ENCODE data around the gene SASH3.

The SASH3 gene

DNA sequence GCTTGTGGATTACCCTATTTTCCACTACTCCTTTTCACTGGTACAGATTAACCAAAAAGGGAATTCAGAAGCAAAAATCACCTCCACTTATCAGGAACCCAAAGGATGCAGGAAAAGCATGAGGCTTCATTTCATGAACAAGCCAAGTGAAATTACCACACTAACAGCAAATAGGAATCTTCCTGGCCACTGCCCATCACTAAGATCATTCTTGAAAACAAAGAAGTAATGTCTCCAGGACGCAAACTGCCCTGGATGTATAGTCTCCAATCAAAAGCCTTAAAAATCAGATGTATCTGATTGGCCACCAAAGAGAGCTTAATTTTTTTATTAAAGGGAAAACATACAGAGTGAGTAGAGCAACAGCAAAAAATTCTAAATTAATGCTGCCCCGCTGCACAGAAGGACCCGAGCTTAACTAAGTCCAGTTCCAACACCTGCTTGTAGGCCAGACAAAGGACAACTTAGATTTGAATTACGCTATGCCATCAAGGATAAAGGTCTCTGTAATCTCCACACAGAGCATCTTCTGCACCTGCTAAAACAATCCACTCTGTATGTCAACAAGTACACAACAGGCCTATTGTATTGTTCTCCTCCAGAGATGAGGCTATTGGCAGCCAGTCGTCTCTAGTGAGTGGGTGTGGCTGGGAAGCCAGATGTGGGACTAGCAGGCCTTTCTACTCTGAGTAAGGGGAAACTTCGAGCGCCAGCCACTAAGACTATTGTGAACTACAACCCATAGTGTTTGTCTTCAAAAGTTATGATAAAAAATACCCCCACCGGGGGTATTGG, 51.5 kb downstream of the SASH3 start:
- H3K79me2 ChIP-seq (ENCODE audit: low read length): no peaks in the 10 kb centered on the region

DNA sequence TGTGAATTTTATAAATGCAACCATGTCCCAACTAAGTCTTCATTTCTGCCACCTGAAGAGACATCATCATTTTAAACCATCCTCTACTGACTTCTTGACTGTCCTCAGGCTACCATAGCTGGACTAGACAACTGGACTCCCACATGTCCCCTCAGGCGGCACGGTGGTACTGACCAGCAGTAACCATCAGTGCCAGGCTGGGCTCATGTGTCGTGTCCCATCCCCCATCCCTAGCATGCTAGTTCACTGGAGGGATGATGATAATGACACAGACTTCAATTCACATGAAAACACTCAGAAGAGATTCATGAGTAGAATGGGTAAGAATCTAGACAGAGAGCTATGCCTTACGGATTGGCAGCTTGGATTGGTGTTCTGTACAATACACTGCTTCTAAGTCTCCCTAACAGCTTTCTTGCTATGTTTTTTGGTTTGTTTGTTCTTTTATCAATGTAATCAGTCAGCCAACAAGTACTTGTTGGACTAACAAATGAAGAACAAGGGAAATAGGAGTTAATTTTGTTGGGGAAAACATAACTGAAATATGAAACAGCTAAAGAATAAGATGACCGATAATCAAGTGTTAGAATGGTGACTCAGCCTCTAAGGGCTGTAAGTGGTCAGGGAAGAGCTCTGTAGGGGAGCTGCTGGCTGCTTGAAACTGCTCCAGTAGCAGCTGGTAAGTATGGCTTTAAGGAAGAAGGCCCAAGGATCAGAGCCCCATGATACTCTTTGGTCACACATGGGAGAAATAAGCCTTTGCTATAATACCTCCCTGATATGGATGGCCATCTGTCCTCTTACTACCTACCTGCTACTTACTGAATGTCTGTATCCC, 53.6 kb downstream of the SASH3 start:
- Histone ChIP-seq H3K4me3 (ENCODE audit: low read length) (no peak overlapping the region), H4K20me1 (ENCODE audit: insufficient read depth, low read length) (no peaks in the 10 kb centered on the region), H3K9me3 (ENCODE audit: insufficient read depth, low read length) (no peaks in the 10 kb centered on the region), H3K9ac (ENCODE audit: low read length) (no peak overlapping the region), H3K4me1 (ENCODE audit: low read length) (no peaks in the 10 kb centered on the region), H3K79me2 (ENCODE audit: low read length) (no peaks in the 10 kb centered on the region), H3K27ac (ENCODE audit: low read length) (no peak overlapping the region), H3K4me2 (ENCODE audit: low read length) (no peak overlapping the region), H3K36me3 (replicated peaks; ENCODE audit: low read depth, low read length) (no peaks in the 10 kb centered on the region), H3K27me3 (ENCODE audit: low read depth, low read length) (no peaks in the 10 kb centered on the region), H2AFZ (ENCODE audit: low read depth, low read length) (no peak overlapping the region)
- no peak for TF ChIP-seq EZH2phosphoT487 (IDR thresholded peaks at IDR 0.05; ENCODE audit: low read depth)
- TF ChIP-seq CTCF (IDR thresholded peaks at IDR 0.05; ENCODE audit: low read depth, low read length): no peak

More for the DNA sequence above, 51.5 kb downstream of the SASH3 start:
- H2AFZ ChIP-seq (ENCODE audit: low read depth, low read length): no peak overlapping the region
- H3K4me3 ChIP-seq (ENCODE audit: low read length): no peak overlapping the region
- no peak for TF ChIP-seq CTCF (IDR thresholded peaks at IDR 0.05; ENCODE audit: low read depth, low read length)
- no peak for TF ChIP-seq EZH2phosphoT487 (IDR thresholded peaks at IDR 0.05; ENCODE audit: low read depth)
- H3K9ac ChIP-seq (ENCODE audit: low read length): no peak overlapping the region
- H4K20me1 ChIP-seq (ENCODE audit: insufficient read depth, low read length): no peaks in the 10 kb centered on the region
- no peaks in the 10 kb centered on the region for H3K9me3 ChIP-seq (ENCODE audit: insufficient read depth, low read length)
- H3K27me3 ChIP-seq (ENCODE audit: low read depth, low read length): no peaks in the 10 kb centered on the region
- no peaks in the 10 kb centered on the region for H3K36me3 ChIP-seq (replicated peaks; ENCODE audit: low read depth, low read length)
- peaks cover 2% of the 10 kb centered on the region for H3K4me1 ChIP-seq (ENCODE audit: low read length)
- H3K27ac ChIP-seq (ENCODE audit: low read length): no peak overlapping the region
- no peak overlapping the region for H3K4me2 ChIP-seq (ENCODE audit: low read length)

DNA sequence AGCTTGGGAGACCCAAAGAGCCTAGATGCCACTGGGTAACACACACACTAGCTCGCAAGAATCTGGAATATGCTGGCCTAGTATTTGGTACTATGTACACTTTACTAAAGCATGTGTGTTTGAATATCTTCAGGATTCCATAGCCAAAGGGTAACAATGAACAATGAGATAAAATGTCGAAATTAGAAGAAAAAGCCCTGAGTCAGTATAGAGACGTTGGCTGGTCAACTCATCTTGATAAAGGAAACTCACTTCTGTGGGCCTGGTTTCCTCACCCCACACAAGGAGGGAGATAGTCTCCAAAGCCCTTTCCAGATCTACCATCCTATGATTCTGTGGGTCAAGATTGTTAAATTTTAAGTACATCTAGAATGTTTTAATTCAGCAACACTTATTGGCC, 57.1 kb downstream of the SASH3 start:
- no peak overlapping the region for H2AFZ ChIP-seq (ENCODE audit: low read depth, low read length)
- H3K4me3 ChIP-seq (ENCODE audit: low read length): no peak overlapping the region
- no peaks in the 10 kb centered on the region for H4K20me1 ChIP-seq (ENCODE audit: insufficient read depth, low read length)
- H3K9me3 ChIP-seq (ENCODE audit: insufficient read depth, low read length): no peaks in the 10 kb centered on the region
- no peak overlapping the region for H3K4me2 ChIP-seq (ENCODE audit: low read length)
- TF ChIP-seq EZH2phosphoT487 (IDR thresholded peaks at IDR 0.05; ENCODE audit: low read depth): no peak
- no peak for TF ChIP-seq CTCF (IDR thresholded peaks at IDR 0.05; ENCODE audit: low read depth, low read length)
- H3K27ac ChIP-seq (ENCODE audit: low read length): no peak overlapping the region
- H3K27me3 ChIP-seq (ENCODE audit: low read depth, low read length): no peaks in the 10 kb centered on the region
- no peak overlapping the region for H3K9ac ChIP-seq (ENCODE audit: low read length)
- no peaks in the 10 kb centered on the region for H3K36me3 ChIP-seq (replicated peaks; ENCODE audit: low read depth, low read length)
- no peaks in the 10 kb centered on the region for H3K4me1 ChIP-seq (ENCODE audit: low read length)
- H3K79me2 ChIP-seq (ENCODE audit: low read length): no peaks in the 10 kb centered on the region

- Histone ChIP-seq H3K27me3 (ENCODE audit: low read depth, low read length) (0 out of 2 replicates have a peak, but pooled peaks cover 4% of the 10 kb centered on the region), H3K4me3 (ENCODE audit: low read length) (no peak overlapping the region), H3K9me3 (ENCODE audit: insufficient read depth, low read length) (no peaks in the 10 kb centered on the region), H3K4me1 (ENCODE audit: low read length) (peaks cover 10% of the 10 kb centered on the region), H3K36me3 (replicated peaks; ENCODE audit: low read depth, low read length) (no peaks in the 10 kb centered on the region), H3K9ac (ENCODE audit: low read length) (no peak overlapping the region), H3K27ac (ENCODE audit: low read length) (no peak overlapping the region), H3K4me2 (ENCODE audit: low read length) (no peak overlapping the region), H3K79me2 (ENCODE audit: low read length) (peaks cover 7% of the 10 kb centered on the region; the same call in 1 of the 2 replicates), H4K20me1 (ENCODE audit: insufficient read depth, low read length) (no peaks in the 10 kb centered on the region), H2AFZ (ENCODE audit: low read depth, low read length) (no peak overlapping the region)
- TF ChIP-seq EZH2phosphoT487 (IDR thresholded peaks at IDR 0.05; ENCODE audit: low read depth): no peak
- no peak for TF ChIP-seq CTCF (IDR thresholded peaks at IDR 0.05; ENCODE audit: low read depth, low read length)
Observed at GRCh38 chrX:129840344-129840743, 60.6 kb downstream of the SASH3 start.

Data from OCI-LY3 (cell line).